Endothelial cell of umbilical vein (primary cell): ENCODE measurements around the gene KIFC3. TPM values are rescaled to one million over a fixed set of nuclear protein-coding genes. Genes with fewer than 3 reads are reported as not detected.

Experiments
- BruUV-seq: library from RNA; stranded (reverse); fragments of 400-500 nt; replicated peaks from 2 replicates; lab custom pipeline; 2021; lab: Mats Ljungman, UMichigan
- CTCF ChIA-PET: fragments of 300-600, 350-600 bp; sonication (Branson Sonifier 250); formaldehyde crosslinking; loops from one replicate; lab custom pipeline; 2021; ENCODE audit warnings: antibody characterized with exemption, inconsistent platforms; lab: Charles Lee
- POLR2A ChIA-PET: fragments of 300-600, 350-600 bp; sonication (Branson Sonifier 250); formaldehyde crosslinking; loops from one replicate; lab custom pipeline; 2021; ENCODE audit warnings: antibody characterized with exemption, inconsistent platforms; lab: Charles Lee
- DNase-seq: peaks from one replicate; pipeline ENCODE4 v3.0.0-alpha.2; 2011; ENCODE audit warnings: low read depth, low spot score
- FAIRE-seq: peaks from 2 replicates; lab custom pipeline; 2011; peaks lifted over from hg19 to GRCh38; lab: Jason Lieb, UNC
- H2AFZ ChIP-seq: 2 replicates; pipeline ENCODE4 v1.6.0; 2012; ENCODE audit warnings: low read depth, low read length, control low read depth, inconsistent platforms
- H3K27ac ChIP-seq: 2 replicates; pipeline ENCODE4 v1.5.1; 2011; ENCODE audit warnings: low read depth, mild to moderate bottlenecking, control low read depth, low read length, moderate library complexity; ENCODE audit not compliant: insufficient read depth
- H3K27me3 ChIP-seq, 2 experiments: 2 replicates each; pipeline versions ENCODE4 v1.6.0 to v1.6.1; 2011; ENCODE audit warnings: low read length in 2 of 2, mixed read lengths in 1 of 2; ENCODE audit not compliant: control insufficient read depth in 2 of 2, insufficient read depth in 2 of 2
- H3K36me3 ChIP-seq, 2 experiments: 2 replicates in 1 of 2; 3 replicates in 1 of 2; pipeline ENCODE4 v1.5.1; 2011; ENCODE audit warnings: low read length in 2 of 2, mild to moderate bottlenecking in 1 of 2, moderate library complexity in 1 of 2; ENCODE audit not compliant: control insufficient read depth in 2 of 2, insufficient read depth in 2 of 2; ENCODE audit errors: extremely low read depth in 1 of 2
- H3K4me1 ChIP-seq: 3 replicates; pipeline ENCODE4 v1.5.1; 2011; ENCODE audit warnings: mild to moderate bottlenecking, low read length; ENCODE audit not compliant: control insufficient read depth, insufficient read depth; ENCODE audit errors: extremely low read depth
- H3K4me2 ChIP-seq: 2 replicates; pipeline ENCODE4 v1.6.1; 2011; ENCODE audit warnings: low read length, control low read depth, mixed read lengths; ENCODE audit not compliant: insufficient read depth
- H3K4me3 ChIP-seq, 3 experiments: fragments of 200-600 bp in 1 of 3; sonication (generic), shearing (Covaris generic) in 1 of 3; replicated peaks in 1 of 3; 2 replicates each; pipeline ENCODE4 v1.5.1; 2011 to 2016; ENCODE audit warnings: control low read depth in 3 of 3, low read length in 3 of 3, mild to moderate bottlenecking in 2 of 3, inconsistent platforms in 1 of 3, low read depth in 1 of 3, moderate library complexity in 1 of 3; ENCODE audit not compliant: insufficient read depth in 1 of 3
- H3K79me2 ChIP-seq: 2 replicates; pipeline ENCODE4 v1.6.0; 2012; ENCODE audit warnings: low read length, inconsistent platforms; ENCODE audit not compliant: control insufficient read depth, insufficient read depth
- H3K9ac ChIP-seq: replicated peaks from 2 replicates; pipeline ENCODE3; 2011; ENCODE audit warnings: low read length, control low read depth; ENCODE audit not compliant: insufficient read depth; ENCODE audit errors: extremely low read depth
- H3K9me1 ChIP-seq: replicated peaks from 3 replicates; pipeline ENCODE4 v1.6.0; 2011; ENCODE audit warnings: mild to moderate bottlenecking, low read length; ENCODE audit not compliant: control insufficient read depth, insufficient read depth; ENCODE audit errors: extremely low read depth
- H3K9me3 ChIP-seq: replicated peaks from 2 replicates; pipeline ENCODE4 v1.5.1; 2012; ENCODE audit warnings: low read length, inconsistent platforms; ENCODE audit not compliant: control insufficient read depth, insufficient read depth
- H4K20me1 ChIP-seq: replicated peaks from 2 replicates; pipeline ENCODE3; 2011; ENCODE audit warnings: mild to moderate bottlenecking, low read length; ENCODE audit not compliant: control insufficient read depth, insufficient read depth; ENCODE audit errors: extremely low read depth
- EZH2 ChIP-seq: IDR thresholded peaks from 2 replicates; pipeline ENCODE4 v1.6.1; 2012; ENCODE audit warnings: borderline replicate concordance, low read depth, mild to moderate bottlenecking, moderate library complexity, low read length, inconsistent platforms; ENCODE audit not compliant: severe bottlenecking
- FOS ChIP-seq: IDR thresholded peaks from 2 replicates; pipeline ENCODE4 v1.6.1; 2011; ENCODE audit warnings: mild to moderate bottlenecking, low read length, moderate library complexity, borderline replicate concordance; ENCODE audit not compliant: insufficient read depth
- GATA2 ChIP-seq: IDR thresholded peaks from 2 replicates; pipeline ENCODE4 v1.7.0; 2011; ENCODE audit warnings: low read depth, mild to moderate bottlenecking, moderate library complexity, mixed read lengths, low read length; ENCODE audit not compliant: insufficient read length, insufficient read depth
- JUN ChIP-seq: IDR thresholded peaks from 2 replicates; pipeline ENCODE4 v1.6.1; 2011; ENCODE audit warnings: borderline replicate concordance, low read depth; ENCODE audit not compliant: insufficient read length, insufficient read depth
- MYC ChIP-seq: IDR thresholded peaks from one replicate; pipeline ENCODE4 v1.6.1; 2011; ENCODE audit warnings: mild to moderate bottlenecking, low read depth, low read length
- POLR2A ChIP-seq: IDR thresholded peaks from 2 replicates; pipeline ENCODE4 v1.6.1; 2012; ENCODE audit warnings: low read depth, mild to moderate bottlenecking, control low read depth, low read length
- POLR2AphosphoS5 ChIP-seq: IDR thresholded peaks from 2 replicates; pipeline ENCODE4 v1.6.1; 2012; ENCODE audit warnings: low read depth, mild to moderate bottlenecking, control low read depth, low read length, moderate library complexity; ENCODE audit not compliant: insufficient read depth
- dilution Hi-C: fragments of 300-500 bp; cut with MboI; formaldehyde crosslinking; loops from one replicate; pipeline ENCODE4 v1.15.0; 2019; ENCODE audit warnings: low sequenced_read_pairs; ENCODE audit not compliant: extremely low pct_ligation_motif_present
- intact Hi-C: fragments of 100-400 bp; cut with micrococcal nuclease; formaldehyde crosslinking; loops from one replicate; pipeline ENCODE4 v1.10.0; 2022
- polyA plus RNA-seq, 4 experiments: library from polyadenylated mRNA; depleted of rRNA in 3 of 4; stranded (reverse) in 3 of 4; unstranded in 1 of 4; fragments of >200 nt; gene quantifications; 2 replicates each; pipeline versions ENCODE4 v1.2.1 to v1.2.3, GENCODE V29; 2011 to 2012; ENCODE audit warnings: missing spikeins in 1 of 4
- total RNA-seq: library from RNA; stranded (reverse); gene quantifications from 2 replicates; pipeline ENCODE4 v1.2.3, GENCODE V29; 2021
- TF ChIP-seq, protein P1 (sequence below): IDR thresholded peaks from 2 replicates; pipeline ENCODE4 v1.6.1; 2011; ENCODE audit not compliant: insufficient read depth, insufficient read length
- TF ChIP-seq, protein P2 (sequence below), 2 donors: IDR thresholded peaks; 1 replicate in 1 of 2; 2 replicates in 1 of 2; pipeline ENCODE4 v1.5.1; 2011; ENCODE audit warnings: low read length in 2 of 2, mild to moderate bottlenecking in 2 of 2, moderate library complexity in 2 of 2, control low read depth in 1 of 2, inconsistent platforms in 1 of 2, low read depth in 1 of 2; ENCODE audit not compliant: insufficient read depth in 1 of 2; ENCODE audit errors: extremely low read depth in 1 of 2

KIFC3 gene
- total and polyA plus RNA-seq, 2 donors (not counting 3 experiments of a cell fraction or from before 2014, with no cell fraction given): 36.3 to 62.2 TPM

DNA sequence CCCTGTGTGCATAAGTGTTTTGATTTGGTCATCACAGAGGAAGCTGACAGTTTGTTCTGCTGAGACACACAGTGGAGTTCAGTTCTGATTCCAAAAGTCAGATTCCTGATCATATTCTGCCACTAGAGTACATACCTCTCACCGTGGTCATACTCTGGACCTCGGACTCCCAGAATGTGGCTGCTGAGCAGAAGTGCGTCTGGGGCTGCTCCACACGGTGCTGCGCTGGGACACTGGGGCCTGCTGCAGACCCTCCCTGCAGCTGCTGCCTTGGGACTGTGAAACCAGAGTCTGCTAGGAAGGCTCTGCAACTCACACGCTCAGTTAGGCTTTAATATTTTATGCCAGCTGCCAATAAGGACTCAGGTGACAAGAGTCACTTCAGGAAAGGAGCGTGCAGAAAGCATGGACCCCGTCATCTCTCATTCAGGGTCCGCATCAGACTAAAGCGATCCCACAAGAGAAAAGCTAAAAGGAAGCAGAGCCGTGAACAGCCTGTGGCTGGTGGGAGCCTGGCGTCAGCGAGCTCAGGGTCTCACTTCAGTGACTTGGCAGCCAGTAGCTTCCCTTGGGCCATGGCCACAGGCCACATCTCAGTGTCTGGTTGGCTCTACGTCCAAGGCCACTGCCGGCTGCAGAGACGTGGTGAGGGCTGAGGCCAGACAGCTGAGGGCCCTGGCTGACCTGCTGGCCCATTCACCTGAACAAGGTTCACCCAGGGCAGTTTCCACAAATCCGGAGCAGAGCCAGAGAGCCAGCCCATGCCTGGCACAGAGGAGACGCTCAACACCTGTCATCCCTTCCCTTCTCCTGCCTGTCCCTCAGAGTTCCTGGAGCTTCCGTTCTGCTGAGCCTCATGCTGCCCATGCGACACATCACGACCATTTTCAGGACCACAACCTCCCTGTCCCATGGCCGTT lies 24.7 kb upstream of the KIFC3 start:
- dilution Hi-C loops (no loop called here), intact Hi-C loops (no loop called here)
- no peak overlapping the region for H3K4me3 ChIP-seq
- no peaks in the 10 kb centered on the region for H3K36me3 ChIP-seq
- no peak overlapping the region for H3K4me2 ChIP-seq
- no peaks in the 10 kb centered on the region for H3K9me3 ChIP-seq
- TF ChIP-seq, protein P1, sequence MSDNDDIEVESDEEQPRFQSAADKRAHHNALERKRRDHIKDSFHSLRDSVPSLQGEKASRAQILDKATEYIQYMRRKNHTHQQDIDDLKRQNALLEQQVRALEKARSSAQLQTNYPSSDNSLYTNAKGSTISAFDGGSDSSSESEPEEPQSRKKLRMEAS: no peak
- TF ChIP-seq POLR2A (no peak), MYC (no peak), FOS (no peak), GATA2 (no peak), EZH2 (no peak), JUN (no peak), POLR2AphosphoS5 (no peak)
- TF ChIP-seq, protein P2, sequence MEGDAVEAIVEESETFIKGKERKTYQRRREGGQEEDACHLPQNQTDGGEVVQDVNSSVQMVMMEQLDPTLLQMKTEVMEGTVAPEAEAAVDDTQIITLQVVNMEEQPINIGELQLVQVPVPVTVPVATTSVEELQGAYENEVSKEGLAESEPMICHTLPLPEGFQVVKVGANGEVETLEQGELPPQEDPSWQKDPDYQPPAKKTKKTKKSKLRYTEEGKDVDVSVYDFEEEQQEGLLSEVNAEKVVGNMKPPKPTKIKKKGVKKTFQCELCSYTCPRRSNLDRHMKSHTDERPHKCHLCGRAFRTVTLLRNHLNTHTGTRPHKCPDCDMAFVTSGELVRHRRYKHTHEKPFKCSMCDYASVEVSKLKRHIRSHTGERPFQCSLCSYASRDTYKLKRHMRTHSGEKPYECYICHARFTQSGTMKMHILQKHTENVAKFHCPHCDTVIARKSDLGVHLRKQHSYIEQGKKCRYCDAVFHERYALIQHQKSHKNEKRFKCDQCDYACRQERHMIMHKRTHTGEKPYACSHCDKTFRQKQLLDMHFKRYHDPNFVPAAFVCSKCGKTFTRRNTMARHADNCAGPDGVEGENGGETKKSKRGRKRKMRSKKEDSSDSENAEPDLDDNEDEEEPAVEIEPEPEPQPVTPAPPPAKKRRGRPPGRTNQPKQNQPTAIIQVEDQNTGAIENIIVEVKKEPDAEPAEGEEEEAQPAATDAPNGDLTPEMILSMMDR (IDR thresholded peaks at IDR 0.05; ENCODE audit: extremely low read depth in 1 of 2, insufficient read depth in 1 of 2, low read depth in 1 of 2, low read length in 2 of 2): no peak
- no peak overlapping the region for H3K9ac ChIP-seq
- CTCF ChIA-PET: interaction anchor here (1.0 kb wide), 2 partner anchors 17 to 32 kb away, joined by 3 to 5 read pairs; no protein-coding TSS in a partner anchor
- H3K4me1 ChIP-seq: no peaks in the 10 kb centered on the region
- H3K9me1 ChIP-seq: no peaks in the 10 kb centered on the region
- H2AFZ ChIP-seq: no peak overlapping the region
- BruUV-seq: no TSS peak
- H4K20me1 ChIP-seq: no peaks in the 10 kb centered on the region
- H3K27me3 ChIP-seq: peaks cover 1 to 6% of the 10 kb centered on the region in 2 experiments
- H3K27ac ChIP-seq: no peak overlapping the region
- DNase-seq (no peak), FAIRE-seq (no peak)
- H3K79me2 ChIP-seq: no peaks in the 10 kb centered on the region
- POLR2A ChIA-PET: interaction anchor here (0.6 kb wide), 1 partner anchor 23 kb away, joined by 9 read pairs; no protein-coding TSS in a partner anchor
